ENCODE measurements around the gene HLA-F.

The HLA-F gene

DNA sequence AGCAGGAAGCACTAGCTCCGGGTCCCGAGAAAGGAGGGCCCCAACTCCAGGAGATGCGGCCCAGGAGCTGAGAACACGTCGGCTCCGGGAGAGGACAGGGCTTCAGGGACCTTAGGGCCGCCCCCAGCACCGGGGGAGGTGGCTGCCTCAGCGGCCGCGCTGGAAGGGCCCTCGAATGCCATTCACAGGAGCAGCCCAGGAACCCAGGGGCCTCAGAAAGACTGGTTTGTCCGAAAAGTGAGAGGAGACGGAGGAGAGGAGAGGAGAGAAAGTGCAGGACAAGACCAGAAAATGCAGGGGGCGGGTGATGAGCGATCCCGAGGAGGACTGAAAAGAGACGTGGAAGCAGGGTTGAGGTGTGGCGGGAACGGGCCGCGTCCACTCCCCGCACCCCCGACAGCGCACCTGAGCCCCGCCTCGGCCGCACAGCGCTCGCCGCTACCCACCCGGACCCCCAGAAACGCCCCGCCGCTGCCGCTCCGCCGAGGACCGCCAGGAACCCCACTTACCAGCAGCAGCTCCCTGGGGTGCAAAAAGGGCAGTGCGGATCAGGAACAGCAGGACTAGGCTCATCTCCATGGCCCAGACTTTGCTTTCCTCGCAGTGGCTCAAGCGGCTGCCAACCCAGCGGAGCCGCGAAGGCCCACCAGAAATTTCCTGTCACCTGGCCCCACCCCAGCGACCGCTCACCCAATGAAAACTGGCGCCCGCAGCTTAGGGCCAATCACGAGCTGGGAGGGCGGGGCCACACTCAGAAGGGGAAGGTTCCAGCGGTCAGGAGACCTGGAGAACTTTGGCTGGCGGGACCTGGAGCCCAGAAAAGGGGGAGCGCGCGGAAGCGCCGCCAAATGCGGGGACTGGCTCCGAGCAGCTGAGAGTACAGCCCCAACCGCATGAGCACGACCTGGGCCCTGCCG is 25.4 kb downstream of the HLA-F start:
- H3K4me3 ChIP-seq (ENCODE audit: low read depth, low read length) = no peak overlapping the region
- TF ChIP-seq, protein P1, sequence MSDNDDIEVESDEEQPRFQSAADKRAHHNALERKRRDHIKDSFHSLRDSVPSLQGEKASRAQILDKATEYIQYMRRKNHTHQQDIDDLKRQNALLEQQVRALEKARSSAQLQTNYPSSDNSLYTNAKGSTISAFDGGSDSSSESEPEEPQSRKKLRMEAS (IDR thresholded peaks at IDR 0.05; ENCODE audit: low read depth, low read length) = no peak
- TF ChIP-seq CTCF (IDR thresholded peaks at IDR 0.05; ENCODE audit: low read depth, low read length) (no peak), MYC (IDR thresholded peaks at IDR 0.05; ENCODE audit: low read depth, low read length) (no peak), POLR2A (IDR thresholded peaks at IDR 0.05; ENCODE audit: extremely low read depth, insufficient read length) (no peak)
- DNase-seq (ENCODE audit: low read depth) = no peak

GRCh38 chr6:29749308-29749662 is 26.1 kb downstream of the HLA-F start:
- TF ChIP-seq, protein P1 (IDR thresholded peaks at IDR 0.05; ENCODE audit: low read depth, low read length) = no peak
- TF ChIP-seq CTCF (IDR thresholded peaks at IDR 0.05; ENCODE audit: low read depth, low read length) (no peak), POLR2A (IDR thresholded peaks at IDR 0.05; ENCODE audit: extremely low read depth, insufficient read length) (no peak), MYC (IDR thresholded peaks at IDR 0.05; ENCODE audit: low read depth, low read length) (no peak)
- H3K4me3 ChIP-seq (ENCODE audit: low read depth, low read length) = no peak overlapping the region
- DNase-seq (ENCODE audit: low read depth) = no peak

- DNase-seq (ENCODE audit: low read depth) = no peak
- TF ChIP-seq, protein P1 (IDR thresholded peaks at IDR 0.05; ENCODE audit: low read depth, low read length) = no peak
- H3K4me3 ChIP-seq (ENCODE audit: low read depth, low read length) = no peak overlapping the region
These were observed 26.4 kb downstream of the HLA-F start for GRCh38 chr6:29749668-29750067.

GRCh38 chr6:29750709-29751108 is 27.5 kb downstream of the HLA-F start:
- TF ChIP-seq MYC (IDR thresholded peaks at IDR 0.05; ENCODE audit: low read depth, low read length) = no peak
- no peak for TF ChIP-seq POLR2A (IDR thresholded peaks at IDR 0.05; ENCODE audit: extremely low read depth, insufficient read length)
- TF ChIP-seq CTCF (IDR thresholded peaks at IDR 0.05; ENCODE audit: low read depth, low read length) = no peak
- TF ChIP-seq, protein P1 (IDR thresholded peaks at IDR 0.05; ENCODE audit: low read depth, low read length) = no peak
- no peak for DNase-seq (ENCODE audit: low read depth)
- H3K4me3 ChIP-seq (ENCODE audit: low read depth, low read length) = no peak overlapping the region

GRCh38 chr6:29751480-29751879 is 28.2 kb downstream of the HLA-F start:
- H3K4me3 ChIP-seq (ENCODE audit: low read depth, low read length) = no peak overlapping the region
- TF ChIP-seq MYC (IDR thresholded peaks at IDR 0.05; ENCODE audit: low read depth, low read length) (no peak), CTCF (IDR thresholded peaks at IDR 0.05; ENCODE audit: low read depth, low read length) (no peak), POLR2A (IDR thresholded peaks at IDR 0.05; ENCODE audit: extremely low read depth, insufficient read length) (no peak)
- TF ChIP-seq, protein P1 (IDR thresholded peaks at IDR 0.05; ENCODE audit: low read depth, low read length) = no peak
- DNase-seq (ENCODE audit: low read depth) = no peak
